ENCODE data around the gene RAP1GAP2.

DNA sequence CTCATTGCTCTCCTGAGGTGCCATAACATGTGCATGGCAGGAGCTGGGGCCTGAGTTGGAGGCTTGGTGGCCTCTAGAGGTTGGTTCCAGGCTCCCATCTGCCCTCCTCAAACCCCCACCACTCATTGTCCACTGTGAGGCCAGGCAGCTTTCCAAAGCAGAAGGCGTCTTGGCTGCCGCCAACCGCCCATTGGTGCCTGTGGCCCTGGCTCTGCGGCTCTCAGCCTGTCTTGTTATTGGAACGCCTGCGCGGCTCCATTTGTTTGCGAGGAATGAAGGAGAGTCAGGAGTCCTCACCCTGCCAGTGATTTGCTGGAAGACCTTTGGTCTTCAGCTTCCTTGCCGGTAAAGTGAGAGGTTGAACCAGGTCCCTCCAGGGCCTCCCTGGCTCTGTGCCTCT lies 223.5 kb downstream of the RAP1GAP2 start:
- TF ChIP-seq ZNF138 (tag by site-specific recombination; IDR thresholded peaks at IDR 0.05; ENCODE audit: borderline replicate concordance) = no peak
- TF ChIP-seq, protein P1, sequence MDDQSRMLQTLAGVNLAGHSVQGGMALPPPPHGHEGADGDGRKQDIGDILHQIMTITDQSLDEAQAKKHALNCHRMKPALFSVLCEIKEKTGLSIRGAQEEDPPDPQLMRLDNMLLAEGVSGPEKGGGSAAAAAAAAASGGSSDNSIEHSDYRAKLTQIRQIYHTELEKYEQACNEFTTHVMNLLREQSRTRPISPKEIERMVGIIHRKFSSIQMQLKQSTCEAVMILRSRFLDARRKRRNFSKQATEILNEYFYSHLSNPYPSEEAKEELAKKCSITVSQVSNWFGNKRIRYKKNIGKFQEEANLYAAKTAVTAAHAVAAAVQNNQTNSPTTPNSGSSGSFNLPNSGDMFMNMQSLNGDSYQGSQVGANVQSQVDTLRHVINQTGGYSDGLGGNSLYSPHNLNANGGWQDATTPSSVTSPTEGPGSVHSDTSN (CRISPR knock-in tag; IDR thresholded peaks at IDR 0.05) = no peak
